Brain microvascular endothelial cell (primary cell): Measurements from ENCODE around the gene SYT2.

Experiments used
- DNase-seq: peaks from one replicate; pipeline ENCODE4 v3.0.0-alpha.2; 2020
- H3K27ac ChIP-seq: fragments of 250-450 bp; sonication (Bioruptor Pico); 2 replicates; pipeline ENCODE4 v1.5.1; 2020; ENCODE audit warnings: mild to moderate bottlenecking, moderate library complexity
- H3K27me3 ChIP-seq: fragments of 250-450 bp; sonication (Bioruptor Pico); replicated peaks from 2 replicates; pipeline ENCODE4 v1.5.1; 2020; ENCODE audit warnings: mild to moderate bottlenecking
- H3K36me3 ChIP-seq: fragments of 250-450 bp; sonication (Bioruptor Pico); replicated peaks from 2 replicates; pipeline ENCODE4 v1.5.1; 2020; ENCODE audit warnings: mild to moderate bottlenecking
- H3K4me3 ChIP-seq: 2 replicates; pipeline ENCODE4 v1.5.1; 2011; ENCODE audit warnings: low read depth, mild to moderate bottlenecking, control low read depth, low read length, moderate library complexity
- in situ Hi-C: cut with HindIII; loops from 2 replicates; pipeline ENCODE4 v1.10.0; 2017; ENCODE audit warnings: low sequenced_read_pairs, low pct_ligation_motif_present
- TF ChIP-seq, protein P1 (sequence below): IDR thresholded peaks from 2 replicates; pipeline ENCODE4 v1.5.1; 2011; ENCODE audit warnings: low read depth, mild to moderate bottlenecking, moderate library complexity, low read length, control low read depth, inconsistent platforms; ENCODE audit errors: missing control alignments

SYT2 gene

DNA sequence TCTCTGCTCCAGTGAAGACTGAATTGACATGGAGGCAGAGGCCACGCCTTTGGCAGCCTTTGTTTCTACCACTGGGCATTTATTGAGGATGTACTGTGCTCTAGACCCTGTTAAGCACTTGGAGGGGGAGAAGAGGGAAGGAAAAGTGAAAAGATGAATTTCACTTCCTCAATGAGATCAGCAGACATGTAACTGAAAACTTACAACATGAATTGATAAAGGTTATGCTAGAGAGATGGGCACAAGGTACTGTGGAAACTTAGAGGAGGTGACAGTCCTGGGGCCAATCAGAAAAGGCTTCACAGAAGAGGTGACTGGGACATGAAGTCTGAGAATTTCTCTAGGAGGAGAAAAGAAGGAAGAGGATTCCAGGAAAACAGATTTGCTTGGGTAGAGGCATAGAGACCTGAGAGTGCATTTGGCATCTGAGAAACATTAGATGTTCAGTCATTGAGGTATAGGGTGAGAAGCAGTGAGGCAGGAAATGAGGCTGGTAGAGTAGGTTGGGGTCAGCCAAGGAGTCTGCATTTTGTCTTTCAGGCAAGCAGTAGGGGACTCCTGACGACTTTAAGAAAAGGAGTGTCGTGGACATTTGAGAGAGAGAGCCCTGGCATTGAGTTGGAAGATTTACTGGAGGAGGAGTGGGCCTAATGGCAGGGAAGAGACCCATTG is 113.0 kb downstream of the SYT2 start:
- in situ Hi-C loops = no loop called here
- Histone ChIP-seq H3K27me3 (no peaks in the 10 kb centered on the region), H3K36me3 (no peaks in the 10 kb centered on the region), H3K4me3 (no peak overlapping the region), H3K27ac (no peak overlapping the region)
- DNase-seq = no peak
- TF ChIP-seq, protein P1, sequence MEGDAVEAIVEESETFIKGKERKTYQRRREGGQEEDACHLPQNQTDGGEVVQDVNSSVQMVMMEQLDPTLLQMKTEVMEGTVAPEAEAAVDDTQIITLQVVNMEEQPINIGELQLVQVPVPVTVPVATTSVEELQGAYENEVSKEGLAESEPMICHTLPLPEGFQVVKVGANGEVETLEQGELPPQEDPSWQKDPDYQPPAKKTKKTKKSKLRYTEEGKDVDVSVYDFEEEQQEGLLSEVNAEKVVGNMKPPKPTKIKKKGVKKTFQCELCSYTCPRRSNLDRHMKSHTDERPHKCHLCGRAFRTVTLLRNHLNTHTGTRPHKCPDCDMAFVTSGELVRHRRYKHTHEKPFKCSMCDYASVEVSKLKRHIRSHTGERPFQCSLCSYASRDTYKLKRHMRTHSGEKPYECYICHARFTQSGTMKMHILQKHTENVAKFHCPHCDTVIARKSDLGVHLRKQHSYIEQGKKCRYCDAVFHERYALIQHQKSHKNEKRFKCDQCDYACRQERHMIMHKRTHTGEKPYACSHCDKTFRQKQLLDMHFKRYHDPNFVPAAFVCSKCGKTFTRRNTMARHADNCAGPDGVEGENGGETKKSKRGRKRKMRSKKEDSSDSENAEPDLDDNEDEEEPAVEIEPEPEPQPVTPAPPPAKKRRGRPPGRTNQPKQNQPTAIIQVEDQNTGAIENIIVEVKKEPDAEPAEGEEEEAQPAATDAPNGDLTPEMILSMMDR = no peak

DNA sequence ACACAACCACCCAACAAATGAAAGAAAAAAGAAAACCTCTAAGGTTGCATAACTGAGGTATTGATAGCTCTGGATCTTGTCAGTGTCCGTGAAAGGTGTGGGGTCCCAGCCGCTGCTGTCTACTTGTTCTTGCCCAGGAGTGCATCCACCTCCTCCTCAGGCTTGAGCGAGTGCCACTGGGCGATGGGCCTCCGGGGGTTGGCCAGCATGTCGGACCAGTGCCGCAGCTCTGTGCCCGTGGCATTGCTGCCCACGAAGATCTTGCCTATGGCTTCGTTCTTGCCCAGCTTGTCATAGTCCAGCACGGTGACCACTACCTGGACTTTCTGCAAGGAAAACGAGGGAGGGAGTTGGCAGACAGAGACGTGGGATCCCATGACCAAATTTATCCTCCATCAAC is 113.6 kb downstream of the SYT2 start:
- Histone ChIP-seq H3K36me3 (no peaks in the 10 kb centered on the region), H3K27me3 (no peaks in the 10 kb centered on the region), H3K27ac (no peak overlapping the region), H3K4me3 (no peak overlapping the region)
- in situ Hi-C loops = no loop called here
- TF ChIP-seq, protein P1 = no peak
- no peak for DNase-seq

DNA sequence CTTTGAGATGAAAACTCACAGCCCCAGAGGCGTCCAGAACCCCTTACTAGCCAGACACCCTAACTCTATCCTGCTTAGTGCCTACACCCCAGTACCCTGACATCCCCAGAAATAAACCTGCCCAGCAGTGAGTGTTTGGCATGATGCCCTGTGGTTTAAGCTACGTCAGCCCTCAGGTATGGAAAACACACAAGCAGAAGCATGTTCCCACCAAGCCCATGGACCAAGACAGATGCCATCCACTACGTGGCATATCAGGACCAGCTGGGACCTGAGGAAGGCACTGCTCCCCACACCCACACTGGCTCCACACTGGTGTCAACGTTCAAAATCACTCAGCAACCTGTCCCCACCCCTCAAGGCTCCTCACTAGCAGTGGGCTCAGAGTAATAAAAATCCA is 116.4 kb downstream of the SYT2 start:
- H3K27ac ChIP-seq = no peak overlapping the region
- in situ Hi-C loops = no loop called here
- no peak overlapping the region for H3K4me3 ChIP-seq
- TF ChIP-seq, protein P1 = no peak
- no peaks in the 10 kb centered on the region for H3K36me3 ChIP-seq
- no peaks in the 10 kb centered on the region for H3K27me3 ChIP-seq
- no peak for DNase-seq

DNA sequence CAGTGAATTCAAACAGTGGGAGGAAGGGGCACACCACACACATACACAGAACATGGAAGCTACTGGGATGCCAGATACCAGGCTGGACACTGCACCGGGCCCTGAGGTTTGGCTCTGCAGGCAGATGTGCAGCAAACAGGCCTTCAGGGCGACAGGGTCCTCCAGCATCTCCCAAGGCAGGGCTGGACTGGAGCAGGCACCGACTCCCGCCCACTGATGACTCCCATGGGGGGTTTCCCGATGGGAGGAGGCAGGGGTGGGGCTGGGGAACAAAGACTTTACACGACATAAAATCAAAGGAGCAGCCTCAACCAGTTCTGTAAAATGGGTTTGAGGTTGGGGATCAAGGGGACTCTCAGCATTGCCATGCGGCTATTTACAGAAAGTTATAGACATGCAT is 118.1 kb downstream of the SYT2 start:
- Histone ChIP-seq H3K4me3 (no peak overlapping the region), H3K36me3 (no peaks in the 10 kb centered on the region), H3K27me3 (no peaks in the 10 kb centered on the region), H3K27ac (no peak overlapping the region)
- TF ChIP-seq, protein P1 = no peak
- DNase-seq = no peak
- in situ Hi-C loops = no loop called here

DNA sequence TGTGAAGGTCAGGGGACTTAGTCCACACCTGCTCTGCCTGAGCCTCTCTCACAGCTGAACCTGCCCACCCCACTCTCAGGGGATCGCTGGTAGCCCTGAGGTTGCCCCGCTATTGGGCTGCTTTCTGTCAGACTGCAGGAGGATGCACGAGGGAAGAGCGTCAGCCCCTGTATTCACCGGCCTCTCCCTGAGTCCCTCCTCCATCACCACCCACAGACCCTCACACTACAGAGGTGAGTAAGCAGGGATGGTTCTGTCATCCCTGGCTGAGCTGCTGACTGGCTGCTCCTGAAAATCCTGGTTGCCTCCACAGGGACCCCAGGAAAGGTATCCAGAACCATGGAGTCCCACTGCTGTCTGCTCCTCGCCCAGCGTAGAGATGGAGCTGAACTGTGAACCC is 118.7 kb downstream of the SYT2 start:
- H3K27ac ChIP-seq = no peak overlapping the region
- in situ Hi-C loops = no loop called here
- DNase-seq = no peak
- H3K36me3 ChIP-seq = no peaks in the 10 kb centered on the region
- H3K27me3 ChIP-seq = no peaks in the 10 kb centered on the region
- no peak overlapping the region for H3K4me3 ChIP-seq
- TF ChIP-seq, protein P1 = no peak

DNA sequence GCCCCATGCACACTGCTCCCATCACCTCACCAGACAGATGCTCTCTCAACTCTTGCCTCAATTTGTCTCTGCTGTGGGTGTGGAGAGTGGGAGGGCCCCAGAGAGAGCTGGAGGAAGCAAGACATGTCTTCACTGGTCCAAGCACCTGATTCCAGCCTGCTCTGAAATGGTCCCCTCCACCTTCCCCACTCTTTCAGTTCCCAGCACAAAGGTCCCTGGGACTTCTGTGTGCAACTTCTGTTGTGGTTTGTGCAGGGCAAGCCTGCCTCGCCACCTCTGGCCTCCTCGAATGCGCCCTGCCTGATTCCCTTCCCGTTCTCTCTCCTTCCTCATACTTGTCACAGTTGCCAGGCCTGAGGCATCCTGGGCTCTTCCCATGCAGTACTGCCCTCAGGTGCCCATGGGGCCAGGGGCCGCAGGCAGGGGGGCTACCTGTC is 119.3 kb downstream of the SYT2 start:
- Histone ChIP-seq H3K36me3 (no peaks in the 10 kb centered on the region), H3K4me3 (no peak overlapping the region), H3K27me3 (no peaks in the 10 kb centered on the region), H3K27ac (no peak overlapping the region)
- TF ChIP-seq, protein P1 = no peak
- no peak for DNase-seq
- in situ Hi-C loops = no loop called here
